ENCODE data around the gene MYO18B.

GRCh38 chr22:25762147-25762546, 20.2 kb downstream of the MYO18B start:
- TF ChIP-seq CTCF (conservative IDR thresholded peaks at IDR 0.05 in 1 of 2, IDR thresholded peaks at IDR 0.05 in 1 of 2; ENCODE audit: extremely low read depth in 1 of 2, insufficient read depth in 1 of 2, low read depth in 1 of 2, low read length in 2 of 2) (no peak), EZH2 (IDR thresholded peaks at IDR 0.05; ENCODE audit: borderline replicate concordance, low read length) (no peak)

Data from mammary epithelial cell (primary cell).